HepG2 (cell line): ENCODE data around the gene TRERF1. TPM values are rescaled to one million over a fixed set of nuclear protein-coding genes. Genes with fewer than 3 reads are reported as not detected.

Experiments used
- ATAC-seq: fragments of 200-7000 bp; cut with Tn5 transposase; 3 replicates; pipeline ENCODE4 v1.9.1; 2020; ENCODE audit warnings: mild to moderate bottlenecking, moderate library complexity
- BruUV-seq: library from RNA; stranded (reverse); fragments of 400-500 nt; replicated peaks from 2 replicates; lab custom pipeline; 2021; lab: Mats Ljungman, UMichigan
- CTCF ChIA-PET: fragments of 300-600 bp; formaldehyde crosslinking; extraction: SDS; loops from one replicate; lab custom pipeline; 2021; ENCODE audit warnings: low total read pairs, inconsistent platforms, low intra/inter-chr PET ratio; lab: Yijun Ruan, JAX
- POLR2A ChIA-PET: fragments of 350-600 bp; sonication (Branson Sonifier 250); formaldehyde crosslinking; loops from one replicate; lab custom pipeline; 2020; ENCODE audit warnings: antibody characterized with exemption, inconsistent platforms; lab: Yijun Ruan, JAX
- DNase-seq: peaks from one replicate; pipeline ENCODE4 v3.0.0-alpha.2; 2015; ENCODE audit warnings: low spot score
- FAIRE-seq: peaks from 3 replicates; lab custom pipeline; 2011; peaks lifted over from hg19 to GRCh38; lab: Jason Lieb, UNC
- H2AFZ ChIP-seq: one replicate; pipeline ENCODE4 v1.6.1; 2011; ENCODE audit warnings: low read length, inconsistent platforms
- H3K27ac ChIP-seq: fragments of 300-600 bp; 3 replicates; pipeline ENCODE4 v1.8.0; 2011; ENCODE audit warnings: mixed run types, mild to moderate bottlenecking, mixed read lengths, low read length, inconsistent platforms; ENCODE audit not compliant: insufficient read depth; ENCODE audit errors: extremely low read length
- H3K27me3 ChIP-seq, 2 experiments: fragments of 200-600 bp in 1 of 2; 2 replicates in 1 of 2; 3 replicates in 1 of 2; pipeline versions ENCODE4 v1.6.0 to v1.8.0; 2011; ENCODE audit warnings: low read length in 2 of 2, mild to moderate bottlenecking in 2 of 2, moderate library complexity in 2 of 2, inconsistent platforms in 1 of 2; ENCODE audit not compliant: insufficient read depth in 2 of 2, control insufficient read depth in 1 of 2
- H3K36me3 ChIP-seq, 2 experiments: fragments of 200-600 bp in 1 of 2; replicated peaks in 1 of 2; 2 replicates in 1 of 2; 3 replicates in 1 of 2; pipeline versions ENCODE4 v1.5.1 to v1.8.0; 2011; ENCODE audit warnings: low read length in 2 of 2, inconsistent platforms in 1 of 2; ENCODE audit not compliant: insufficient read depth in 2 of 2, control insufficient read depth in 1 of 2
- H3K4me1 ChIP-seq: 2 replicates; pipeline ENCODE4 v1.5.1; 2012; ENCODE audit warnings: low read length, inconsistent platforms; ENCODE audit not compliant: insufficient read depth
- H3K4me2 ChIP-seq: 2 replicates; pipeline ENCODE4 v1.6.0; 2011; ENCODE audit warnings: low read depth, low read length, inconsistent platforms
- H3K4me3 ChIP-seq, 3 experiments: fragments of 200-600 bp in 1 of 3; sonication (generic), shearing (Covaris generic) in 1 of 3; replicated peaks in 1 of 3; 2 replicates each; pipeline ENCODE4 v1.5.1; 2011 to 2016; ENCODE audit warnings: low read length in 3 of 3, inconsistent platforms in 2 of 3, low read depth in 2 of 3, mild to moderate bottlenecking in 2 of 3, control low read depth in 1 of 3, mixed read lengths in 1 of 3; ENCODE audit not compliant: insufficient read depth in 1 of 3
- H3K79me2 ChIP-seq: one replicate; pipeline ENCODE4 v1.6.1; 2011; ENCODE audit warnings: low read length, inconsistent platforms; ENCODE audit not compliant: insufficient read depth
- H3K9ac ChIP-seq: 2 replicates; pipeline ENCODE4 v1.6.0; 2011; ENCODE audit warnings: mild to moderate bottlenecking, low read depth, low read length, inconsistent platforms; ENCODE audit not compliant: insufficient read depth
- H3K9me3 ChIP-seq: 2 replicates; pipeline ENCODE4 v1.5.1; 2012; ENCODE audit warnings: mild to moderate bottlenecking, low read length
- H4K20me1 ChIP-seq: 2 replicates; pipeline ENCODE4 v1.6.0; 2011; ENCODE audit warnings: inconsistent platforms, mild to moderate bottlenecking, low read length, moderate library complexity; ENCODE audit not compliant: insufficient read depth
- ASH2L ChIP-seq: fragments of 300-600, 200-600 bp; sonication (generic); IDR thresholded peaks from 2 replicates; pipeline ENCODE4 v1.7.0; 2017; ENCODE audit warnings: low read depth, mild to moderate bottlenecking, moderate library complexity, mixed read lengths, low read length; ENCODE audit not compliant: insufficient read length
- ATF4 ChIP-seq, 2 experiments: fragments of 450-650 bp in 1 of 2; sonication (generic) in 1 of 2; formaldehyde crosslinking; IDR thresholded peaks; 2 replicates each; pipeline versions ENCODE4 v1.5.0 to v1.8.0; 2020 to 2022; ENCODE audit warnings: mild to moderate bottlenecking in 1 of 2, missing genetic modification reagents in 1 of 2
- CREB1 ChIP-seq, 2 experiments: fragments of 450-650 bp in 1 of 2; IDR thresholded peaks; 2 replicates each; pipeline ENCODE4 v1.6.1; 2016 to 2017; ENCODE audit warnings: control low read depth in 1 of 2, mild to moderate bottlenecking in 1 of 2, missing compliant biosample characterization in 1 of 2, missing genetic modification characterization in 1 of 2
- FIP1L1 ChIP-seq: fragments of 200-400 bp; formaldehyde crosslinking; IDR thresholded peaks from 2 replicates; pipeline ENCODE4 v1.6.1; 2018; ENCODE audit warnings: low read depth, mild to moderate bottlenecking, low read length, moderate library complexity, borderline replicate concordance; ENCODE audit not compliant: insufficient read depth
- FOSL2 ChIP-seq: sonication (generic); formaldehyde crosslinking; IDR thresholded peaks from 2 replicates; pipeline ENCODE4 v1.4.0; 2020; ENCODE audit warnings: missing genetic modification reagents
- GATAD2A ChIP-seq: IDR thresholded peaks from 2 replicates; pipeline ENCODE4 v1.6.1; 2016
- NR2F6 ChIP-seq, 2 experiments: IDR thresholded peaks; 2 replicates each; pipeline ENCODE4 v1.6.1; 2016; ENCODE audit warnings: antibody characterized with exemption in 1 of 2, mild to moderate bottlenecking in 1 of 2
- SP140L ChIP-seq: sonication (generic); formaldehyde crosslinking; IDR thresholded peaks from 2 replicates; pipeline ENCODE4 v1.4.0; 2020; ENCODE audit warnings: missing genetic modification reagents, borderline replicate concordance
- ZNF256 ChIP-seq: sonication (generic); formaldehyde crosslinking; conservative IDR thresholded peaks from 2 replicates; pipeline ENCODE4 v1.4.0; 2020; ENCODE audit warnings: missing genetic modification reagents
- ZNF292 ChIP-seq: sonication (generic); formaldehyde crosslinking; IDR thresholded peaks from 2 replicates; pipeline ENCODE4 v1.8.1; 2022; ENCODE audit warnings: mild to moderate bottlenecking, low read depth, missing genetic modification reagents, borderline replicate concordance
- ZNF460 ChIP-seq: sonication (generic); formaldehyde crosslinking; IDR thresholded peaks from 2 replicates; pipeline ENCODE4 v1.5.1; 2020; ENCODE audit warnings: missing genetic modification reagents, mild to moderate bottlenecking, borderline replicate concordance
- WGBS: methylation state at CpG from one replicate; pipeline ENCODE4 v1.1.6; 2017; ENCODE audit warnings: low lambda C conversion rate; 5-methylcytosine and 5-hydroxymethylcytosine counted together
- in situ Hi-C: cut with HindIII; loops from 2 replicates; pipeline ENCODE4 v1.10.0; 2017; ENCODE audit warnings: low pct_unique_long_range_greater_than_20kb; ENCODE audit not compliant: extremely low pct_ligation_motif_present
- intact Hi-C: fragments of 100-400 bp; cut with micrococcal nuclease; formaldehyde crosslinking; loops from one replicate; pipeline ENCODE4 v1.10.0; 2022; ENCODE audit not compliant: unreplicated experiment
- polyA plus RNA-seq, 8 experiments: library from polyadenylated mRNA; depleted of rRNA in 3 of 8; stranded (reverse) in 7 of 8; unstranded in 1 of 8; fragments of >200 nt; fragmentation: Illumina TruSeq in 4 of 8; extraction: Trizol in 4 of 8; gene quantifications; 2 replicates each; pipeline versions ENCODE4 v1.2.1 to v1.2.3, GENCODE V29; 2011 to 2016; ENCODE audit warnings: low read depth in 4 of 8, missing spikeins in 1 of 8, mixed read lengths in 1 of 8; ENCODE audit not compliant: insufficient read depth in 1 of 8
- total RNA-seq, 5 experiments: library from RNA; depleted of rRNA; stranded (reverse); fragments of >200 nt; fragmentation: Illumina TruSeq; extraction: Trizol; gene quantifications; 2 replicates each; pipeline ENCODE4 v1.2.3, GENCODE V29; 2016; ENCODE audit warnings: low read depth in 1 of 5
- TF ChIP-seq, protein P1 (sequence below): IDR thresholded peaks from 2 replicates; pipeline ENCODE4 v1.6.1; 2016; ENCODE audit warnings: low read depth
- TF ChIP-seq, protein P2 (sequence below): sonication (generic); formaldehyde crosslinking; IDR thresholded peaks from 2 replicates; pipeline ENCODE4 v1.5.0; 2020; ENCODE audit warnings: mild to moderate bottlenecking, missing genetic modification reagents

TRERF1 gene
- total and polyA plus RNA-seq, 2 of the 13 experiments (the other 11 are each of a cell fraction or from before 2014, with no cell fraction given) = 0.02 TPM; not detected in 1

GRCh38 chr6:42224222-42225028, 227.3 kb downstream of the TRERF1 start:
- 21% methylated on average over 12 of the region's 12 CpGs for WGBS
- Histone ChIP-seq H3K9ac (no peak overlapping the region), H3K27me3 (no peaks in the 10 kb centered on the region), H3K4me1 (peaks cover 70% of the 10 kb centered on the region), H3K9me3 (no peaks in the 10 kb centered on the region), H3K79me2 (no peaks in the 10 kb centered on the region), H3K4me2 (peak overlapping the region; percentile 37), H3K36me3 (no peaks in the 10 kb centered on the region), H4K20me1 (no peaks in the 10 kb centered on the region), H2AFZ (no peak overlapping the region), H3K27ac (no peak overlapping the region), H3K4me3 (no peak overlapping the region)
- ChIA-PET CTCF (no interaction called here), POLR2A (interaction anchor here (0.8 kb wide), 1 partner anchor 24 kb away, joined by 3 read pairs; no protein-coding TSS in a partner anchor)
- TF ChIP-seq CREB1 (IDR thresholded peaks at IDR 0.05) (peak; percentile 65; the same call in 1 of the 2 replicates), CREB1 (CRISPR knock-in tag; IDR thresholded peaks at IDR 0.05) (peak; percentile 20; the same call in 1 of the 2 replicates), GATAD2A (CRISPR knock-in tag) (0 out of 2 replicates have a peak, but pooled peaks have one; percentile 6), ZNF292 (CRISPR knock-in tag) (no peak), NR2F6 (IDR thresholded peaks at IDR 0.05) (no peak), NR2F6 (CRISPR knock-in tag; IDR thresholded peaks at IDR 0.05) (no peak), ZNF256 (CRISPR knock-in tag) (no peak), ZNF460 (no peak), FOSL2 (peak; percentile 84), FIP1L1 (no peak), SP140L (CRISPR knock-in tag) (no peak), ATF4 (CRISPR knock-in tag; IDR thresholded peaks at IDR 0.05) (peak in 1 of 2 experiments; percentile 96; a peak in 2 of 4 replicates), ASH2L (no peak)
- TF ChIP-seq, protein P1, sequence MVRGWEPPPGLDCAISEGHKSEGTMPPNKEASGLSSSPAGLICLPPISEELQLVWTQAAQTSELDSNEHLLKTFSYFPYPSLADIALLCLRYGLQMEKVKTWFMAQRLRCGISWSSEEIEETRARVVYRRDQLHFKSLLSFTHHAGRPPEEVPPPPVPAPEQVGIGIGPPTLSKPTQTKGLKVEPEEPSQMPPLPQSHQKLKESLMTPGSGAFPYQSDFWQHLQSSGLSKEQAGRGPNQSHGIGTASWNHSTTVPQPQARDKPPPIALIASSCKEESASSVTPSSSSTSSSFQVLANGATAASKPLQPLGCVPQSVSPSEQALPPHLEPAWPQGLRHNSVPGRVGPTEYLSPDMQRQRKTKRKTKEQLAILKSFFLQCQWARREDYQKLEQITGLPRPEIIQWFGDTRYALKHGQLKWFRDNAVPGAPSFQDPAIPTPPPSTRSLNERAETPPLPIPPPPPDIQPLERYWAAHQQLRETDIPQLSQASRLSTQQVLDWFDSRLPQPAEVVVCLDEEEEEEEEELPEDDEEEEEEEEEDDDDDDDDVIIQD (CRISPR knock-in tag) = no peak
- TF ChIP-seq, protein P2, sequence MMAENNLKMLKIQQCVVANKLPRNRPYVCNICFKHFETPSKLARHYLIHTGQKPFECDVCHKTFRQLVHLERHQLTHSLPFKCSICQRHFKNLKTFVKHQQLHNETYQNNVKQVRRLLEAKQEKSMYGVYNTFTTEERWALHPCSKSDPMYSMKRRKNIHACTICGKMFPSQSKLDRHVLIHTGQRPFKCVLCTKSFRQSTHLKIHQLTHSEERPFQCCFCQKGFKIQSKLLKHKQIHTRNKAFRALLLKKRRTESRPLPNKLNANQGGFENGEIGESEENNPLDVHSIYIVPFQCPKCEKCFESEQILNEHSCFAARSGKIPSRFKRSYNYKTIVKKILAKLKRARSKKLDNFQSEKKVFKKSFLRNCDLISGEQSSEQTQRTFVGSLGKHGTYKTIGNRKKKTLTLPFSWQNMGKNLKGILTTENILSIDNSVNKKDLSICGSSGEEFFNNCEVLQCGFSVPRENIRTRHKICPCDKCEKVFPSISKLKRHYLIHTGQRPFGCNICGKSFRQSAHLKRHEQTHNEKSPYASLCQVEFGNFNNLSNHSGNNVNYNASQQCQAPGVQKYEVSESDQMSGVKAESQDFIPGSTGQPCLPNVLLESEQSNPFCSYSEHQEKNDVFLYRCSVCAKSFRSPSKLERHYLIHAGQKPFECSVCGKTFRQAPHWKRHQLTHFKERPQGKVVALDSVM = 0 out of 2 replicates have a peak, but pooled peaks have one; percentile 19
- no peak for ATAC-seq
- peak; percentile 75 for FAIRE-seq
- DNase-seq = peak; percentile 48
- no TSS peak for BruUV-seq
- in situ Hi-C loops = loop anchor here (5.0 to 25.0 kb wide), 2 partner anchors 57 to 437 kb away; partner anchors contain the start of genes FRS3, PRICKLE4 and TOMM6
- intact Hi-C loops = no loop called here
